Measurements from ENCODE around the gene IGSF21.

The IGSF21 gene

GRCh38 chr1:18175530-18176377 is 68.2 kb downstream of the IGSF21 start:
- DNase-seq (ENCODE audit: low read depth in 4 of 4, low spot score in 1 of 4) = no peak

DNA sequence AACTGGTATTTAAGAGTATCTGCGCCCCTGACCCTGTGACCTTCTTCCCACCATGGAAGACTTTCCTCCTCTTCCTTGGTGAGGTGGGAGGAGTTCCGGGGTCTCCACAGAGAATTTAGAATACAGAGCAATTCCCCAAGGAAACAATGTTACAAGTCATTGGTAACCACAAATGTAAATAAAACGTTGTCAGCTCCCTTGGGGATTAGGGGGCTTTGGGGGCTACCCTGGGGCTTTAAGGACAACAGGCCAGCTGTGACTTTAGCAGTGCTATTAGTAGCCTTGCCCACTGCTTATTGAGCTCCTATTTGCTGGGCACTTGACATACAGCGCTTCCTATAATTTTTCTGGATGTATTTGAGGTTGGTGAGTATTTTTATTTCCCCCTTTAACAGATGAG is 69.0 kb downstream of the IGSF21 start:
- no peak for DNase-seq (ENCODE audit: low read depth in 4 of 4, low spot score in 1 of 4)

DNA sequence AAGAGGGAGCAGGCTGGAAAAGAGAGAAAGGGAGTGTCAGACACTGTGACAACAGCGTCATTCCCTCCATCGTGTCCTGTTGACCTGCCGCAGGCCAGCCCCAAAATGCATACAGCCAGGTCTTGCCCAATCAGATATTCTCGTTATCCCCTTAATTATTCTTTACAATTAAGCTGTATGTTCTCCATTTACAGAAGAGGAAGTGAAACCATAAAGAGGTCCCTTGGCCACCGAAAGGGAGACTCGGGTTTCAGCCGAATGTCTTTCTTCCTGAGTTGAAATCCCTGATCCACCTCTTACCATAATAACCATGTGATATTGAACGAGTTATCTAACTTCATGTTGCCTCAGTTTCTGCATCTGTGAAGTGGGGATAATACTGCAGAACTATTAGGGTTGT is 70.5 kb downstream of the IGSF21 start:
- no peak for DNase-seq (ENCODE audit: low read depth in 4 of 4, low spot score in 1 of 4)

DNA sequence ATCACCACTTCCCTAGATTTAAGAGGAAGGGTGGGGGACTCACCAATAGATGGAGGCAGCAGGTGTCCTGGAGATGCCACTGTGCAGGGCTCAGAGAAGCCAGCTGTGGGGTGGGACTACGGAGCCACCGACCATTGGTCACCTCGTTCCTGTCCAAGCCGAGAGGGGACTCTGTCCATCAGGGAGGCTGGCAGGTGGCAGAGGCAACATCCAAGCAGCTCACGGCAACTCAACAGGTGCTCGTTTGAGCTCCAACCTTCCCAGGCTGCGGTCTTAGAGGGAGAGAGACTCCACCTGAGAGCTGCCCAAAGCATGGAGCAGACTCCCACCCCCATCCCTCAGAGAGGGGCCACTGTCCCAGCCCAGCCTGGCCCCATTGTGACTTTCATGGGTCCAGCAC is 71.4 kb downstream of the IGSF21 start:
- no peak for DNase-seq (ENCODE audit: low read depth in 4 of 4, low spot score in 1 of 4)

- DNase-seq (ENCODE audit: low read depth in 4 of 4, low spot score in 1 of 4) = no peak
Observed at GRCh38 chr1:18182398-18183160, 75.0 kb downstream of the IGSF21 start.

GRCh38 chr1:18183533-18183932 is 75.9 kb downstream of the IGSF21 start:
- no peak for DNase-seq (ENCODE audit: low read depth in 4 of 4, low spot score in 1 of 4)

DNA sequence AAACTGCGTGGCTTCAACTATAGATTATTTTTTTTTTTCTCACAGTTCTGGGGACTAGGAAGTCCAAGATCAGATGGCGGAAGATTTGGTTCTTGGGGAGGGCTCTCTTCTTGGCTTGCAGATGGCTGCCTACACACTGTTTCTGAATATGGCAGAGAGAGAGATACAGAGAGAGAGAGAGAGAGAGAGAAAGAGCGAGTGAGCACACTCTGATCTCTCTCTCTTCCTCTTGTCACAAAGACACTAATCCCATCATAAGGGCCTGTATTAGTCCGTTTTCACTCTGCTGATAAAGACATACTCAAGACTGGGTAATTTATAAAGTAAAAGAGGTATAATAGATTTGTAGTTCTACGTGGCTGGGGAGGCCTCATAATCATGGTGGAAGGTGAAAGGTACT is 79.5 kb downstream of the IGSF21 start:
- no peak for DNase-seq (ENCODE audit: low read depth in 4 of 4, low spot score in 1 of 4)

- DNase-seq (ENCODE audit: low read depth in 4 of 4, low spot score in 1 of 4) = no peak
Observed at GRCh38 chr1:18188820-18189517, 81.4 kb downstream of the IGSF21 start.

DNA sequence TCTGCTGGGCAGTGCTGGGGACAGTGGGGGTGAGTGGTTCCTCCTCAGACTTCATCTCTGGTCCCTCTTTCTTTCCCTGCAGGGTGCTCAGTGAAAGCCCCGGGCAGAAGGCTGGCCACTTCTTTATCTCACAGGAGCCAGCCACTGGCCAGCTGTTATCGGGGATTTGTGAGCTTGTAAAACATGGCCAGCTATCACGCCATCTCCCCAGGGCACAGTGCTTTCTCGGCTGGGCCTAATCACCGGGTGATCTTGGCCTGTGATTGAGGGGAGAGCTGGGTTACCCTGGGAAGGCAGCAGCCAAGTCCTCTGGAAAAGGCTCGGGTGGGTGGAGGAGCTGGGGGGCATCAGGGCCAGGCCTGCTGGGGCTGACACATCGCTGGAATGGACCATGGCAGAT is 83.0 kb downstream of the IGSF21 start:
- no peak for DNase-seq (ENCODE audit: low read depth in 4 of 4, low spot score in 1 of 4)

- no peak for DNase-seq (ENCODE audit: low read depth in 4 of 4, low spot score in 1 of 4)
Observed at GRCh38 chr1:18191037-18191436, 83.4 kb downstream of the IGSF21 start.

GRCh38 chr1:18191481-18192155 is 84.0 kb downstream of the IGSF21 start:
- DNase-seq (ENCODE audit: low read depth in 4 of 4, low spot score in 1 of 4) = no peak

DNA sequence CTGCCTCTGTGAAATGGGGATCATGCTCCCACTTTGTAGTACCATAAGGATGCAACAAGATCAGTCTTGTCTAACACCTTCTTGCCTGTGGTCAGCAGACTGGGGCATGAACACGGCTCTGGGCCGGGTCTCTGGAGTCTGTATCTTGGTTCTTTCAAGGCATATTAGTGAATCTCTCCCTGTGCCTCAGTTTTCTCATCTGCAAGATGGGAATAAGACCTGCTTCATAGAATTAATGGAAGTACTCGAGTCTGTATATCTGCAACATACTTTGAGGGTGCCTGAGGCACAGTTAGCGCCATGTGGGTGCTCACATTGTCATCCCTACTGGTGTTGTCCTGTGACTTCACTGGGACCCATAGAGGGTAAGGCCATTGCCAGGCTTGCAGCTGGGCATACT is 84.6 kb downstream of the IGSF21 start:
- DNase-seq (ENCODE audit: low read depth in 4 of 4, low spot score in 1 of 4) = no peak

- no peak for DNase-seq (ENCODE audit: low read depth in 4 of 4, low spot score in 1 of 4)
Observed at GRCh38 chr1:18192974-18193373, 85.4 kb downstream of the IGSF21 start.

DNA sequence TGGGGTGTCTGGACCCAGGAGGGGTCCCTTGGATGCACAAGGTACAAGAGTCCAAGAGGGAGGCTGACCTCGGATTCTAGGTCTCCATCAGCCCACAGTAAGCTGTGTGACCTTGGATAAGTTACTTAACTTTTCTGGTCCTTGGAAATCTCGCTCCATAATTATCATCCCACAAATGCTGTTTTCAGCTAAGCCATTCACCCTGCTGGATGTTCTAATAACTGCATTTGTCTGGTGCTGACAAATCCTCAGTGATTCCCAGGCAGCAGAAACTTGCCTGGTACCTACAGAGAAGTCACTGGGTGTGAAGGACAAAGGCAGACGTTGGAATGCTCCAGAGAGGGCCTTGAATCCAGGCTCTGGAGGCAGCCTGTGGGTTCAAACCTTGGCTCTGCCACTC is 89.7 kb downstream of the IGSF21 start:
- no peak for DNase-seq (ENCODE audit: low read depth in 4 of 4, low spot score in 1 of 4)

- no peak for DNase-seq (ENCODE audit: low read depth in 4 of 4, low spot score in 1 of 4)
Observed at GRCh38 chr1:18198260-18198659, 90.7 kb downstream of the IGSF21 start.

DNA sequence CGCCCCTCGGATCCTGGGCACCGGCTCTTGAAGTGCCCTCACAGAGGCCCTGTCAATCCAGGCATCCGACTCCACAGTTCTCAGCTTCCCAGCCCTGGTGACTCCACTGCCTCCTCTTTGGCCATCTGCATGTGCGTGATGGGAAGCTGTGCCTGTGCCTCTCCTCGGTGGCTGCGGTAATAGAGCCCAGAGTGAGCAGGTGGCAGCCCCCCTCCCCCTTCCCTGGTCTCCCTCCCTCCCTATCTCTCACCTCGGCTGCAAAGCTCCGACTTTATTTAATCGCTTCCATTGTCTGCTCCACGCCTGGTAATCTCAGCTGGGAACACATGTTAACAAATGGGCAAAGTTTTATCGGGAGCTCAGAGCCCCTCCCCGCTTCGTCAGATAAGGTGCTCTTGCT is 91.9 kb downstream of the IGSF21 start:
- DNase-seq (ENCODE audit: low read depth in 4 of 4, low spot score in 1 of 4) = no peak

DNA sequence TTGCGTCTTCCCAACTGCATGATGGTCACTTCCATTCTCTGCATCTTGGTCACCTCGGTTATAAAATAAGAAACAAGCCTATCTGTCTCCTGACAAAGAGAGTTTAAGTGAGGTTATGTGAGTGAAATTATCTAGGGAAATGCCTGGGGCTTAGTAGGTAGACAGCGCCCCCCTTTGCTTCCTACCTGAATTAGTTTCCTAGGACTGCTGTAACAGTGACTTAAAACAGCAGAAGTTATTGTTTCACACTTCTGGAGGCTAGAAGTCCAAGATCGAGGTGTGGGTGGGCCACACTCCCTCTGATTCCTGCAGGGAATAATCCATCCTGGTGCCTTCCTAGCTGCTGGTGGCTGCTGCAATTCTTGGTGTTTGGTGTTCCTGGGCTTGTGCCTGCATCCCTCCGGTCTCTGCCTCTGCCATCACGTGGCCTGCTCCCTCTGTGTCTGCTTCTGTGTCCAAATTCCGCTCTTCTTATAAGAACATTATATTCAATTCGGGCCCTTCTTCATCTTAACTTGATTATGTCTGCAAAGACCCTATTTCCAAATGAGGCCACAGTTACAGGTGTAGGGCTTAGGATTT is 92.6 kb downstream of the IGSF21 start:
- no peak for DNase-seq (ENCODE audit: low read depth in 4 of 4, low spot score in 1 of 4)

DNA sequence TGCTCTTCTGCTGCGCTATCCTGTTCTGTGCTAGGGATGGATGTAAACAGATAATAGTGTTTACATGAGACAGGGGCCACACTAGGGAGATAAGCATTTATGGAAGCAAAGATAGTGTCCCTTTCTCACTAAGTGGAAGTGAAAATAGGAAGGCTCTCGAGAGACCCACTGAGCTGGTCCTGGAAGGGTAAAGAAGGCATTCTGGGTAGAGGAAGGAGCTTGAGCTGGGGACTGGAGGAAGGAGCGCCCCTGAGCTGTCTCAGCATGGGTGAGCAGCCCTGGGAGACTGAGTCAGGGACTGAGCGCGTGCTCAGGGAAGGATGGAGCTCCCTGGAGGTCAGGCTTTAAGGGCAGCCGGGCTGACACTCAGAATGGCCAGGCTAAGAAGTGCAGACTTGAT is 93.3 kb downstream of the IGSF21 start:
- DNase-seq (ENCODE audit: low read depth in 4 of 4, low spot score in 1 of 4) = no peak

DNA sequence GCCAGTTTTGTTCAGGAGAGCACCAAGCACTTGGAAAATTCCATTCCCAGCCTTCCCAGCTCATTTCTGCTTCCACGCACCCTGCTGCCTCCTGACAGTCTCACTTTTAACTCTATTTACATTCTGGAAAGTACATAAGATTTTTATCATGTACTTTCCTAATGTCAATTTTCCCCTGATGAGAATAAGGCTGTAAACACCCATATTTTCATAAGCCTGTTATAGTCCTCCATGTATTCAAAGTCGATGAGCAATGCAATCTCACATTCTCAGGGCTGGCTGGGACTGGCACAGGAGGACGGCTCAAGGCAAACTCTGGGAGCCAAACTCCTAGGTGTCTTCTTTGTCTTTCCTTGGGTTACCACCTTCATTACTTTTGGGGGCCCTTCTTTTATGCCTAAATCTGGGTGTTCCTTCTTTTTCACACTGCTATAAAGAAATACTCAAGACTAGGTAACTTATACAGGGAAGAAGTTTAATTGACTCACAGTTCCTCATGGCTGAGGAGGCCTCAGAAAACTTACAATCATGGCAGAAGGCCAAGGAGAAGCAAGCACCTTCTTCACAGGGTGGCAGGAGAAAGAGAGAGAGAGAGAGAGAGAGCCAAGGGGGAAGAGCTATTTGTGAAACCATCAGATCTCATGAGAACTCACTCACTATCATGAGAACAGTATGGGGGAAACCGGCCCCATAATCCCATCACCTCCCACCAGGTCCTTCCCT is 94.6 kb downstream of the IGSF21 start:
- no peak for DNase-seq (ENCODE audit: low read depth in 4 of 4, low spot score in 1 of 4)

GRCh38 chr1:18203645-18204044 is 96.0 kb downstream of the IGSF21 start:
- no peak for DNase-seq (ENCODE audit: low read depth in 4 of 4, low spot score in 1 of 4)

All from stimulated activated CD4-positive, alpha-beta T cell treated with anti-CD3 and anti-CD28 coated beads, Interleukin-1b, Interleukin-23, amount 100 ng/mL, for 24 hours (primary cell).